Cardiac fibroblast (primary cell): ENCODE results near the gene PSMC3IP.

ENCODE experiments used
- DNase-seq, 2 donors: peaks; one replicate each; pipeline versions ENCODE4 v3.0.0 to v3.0.0-alpha.2; 2010; ENCODE audit warnings: low read depth in 2 of 2
- H3K4me3 ChIP-seq, 2 donors: replicated peaks in 1 of 2; 1 replicate in 1 of 2; 2 replicates in 1 of 2; pipeline ENCODE4 v1.5.1; 2011; ENCODE audit warnings: low read depth in 2 of 2, low read length in 2 of 2, mild to moderate bottlenecking in 2 of 2, moderate library complexity in 1 of 2
- TF ChIP-seq, protein P1 (sequence below): IDR thresholded peaks from one replicate; pipeline ENCODE4 v1.5.1; 2011; ENCODE audit warnings: low read depth, mild to moderate bottlenecking, low read length, inconsistent platforms

Gene PSMC3IP

DNA sequence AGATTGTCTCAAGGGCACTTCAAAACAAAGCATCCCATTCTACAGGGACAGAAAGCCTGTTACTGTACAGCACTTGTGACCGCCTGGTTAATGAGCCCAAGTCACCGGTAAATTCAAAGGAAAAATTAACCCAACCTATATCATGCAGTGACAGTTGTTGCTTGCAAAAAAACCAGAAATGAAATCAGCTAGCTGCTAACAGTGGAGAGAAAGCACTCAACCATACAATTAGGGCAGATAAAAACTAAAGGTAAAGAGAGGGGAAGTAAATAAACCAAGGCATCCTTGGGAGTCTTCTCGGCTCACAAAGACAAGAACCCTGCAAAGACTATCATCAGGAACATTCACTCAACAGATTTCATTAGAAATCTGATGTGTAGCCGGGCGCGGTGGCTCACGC is 25.8 kb upstream of the PSMC3IP start:
- TF ChIP-seq, protein P1, sequence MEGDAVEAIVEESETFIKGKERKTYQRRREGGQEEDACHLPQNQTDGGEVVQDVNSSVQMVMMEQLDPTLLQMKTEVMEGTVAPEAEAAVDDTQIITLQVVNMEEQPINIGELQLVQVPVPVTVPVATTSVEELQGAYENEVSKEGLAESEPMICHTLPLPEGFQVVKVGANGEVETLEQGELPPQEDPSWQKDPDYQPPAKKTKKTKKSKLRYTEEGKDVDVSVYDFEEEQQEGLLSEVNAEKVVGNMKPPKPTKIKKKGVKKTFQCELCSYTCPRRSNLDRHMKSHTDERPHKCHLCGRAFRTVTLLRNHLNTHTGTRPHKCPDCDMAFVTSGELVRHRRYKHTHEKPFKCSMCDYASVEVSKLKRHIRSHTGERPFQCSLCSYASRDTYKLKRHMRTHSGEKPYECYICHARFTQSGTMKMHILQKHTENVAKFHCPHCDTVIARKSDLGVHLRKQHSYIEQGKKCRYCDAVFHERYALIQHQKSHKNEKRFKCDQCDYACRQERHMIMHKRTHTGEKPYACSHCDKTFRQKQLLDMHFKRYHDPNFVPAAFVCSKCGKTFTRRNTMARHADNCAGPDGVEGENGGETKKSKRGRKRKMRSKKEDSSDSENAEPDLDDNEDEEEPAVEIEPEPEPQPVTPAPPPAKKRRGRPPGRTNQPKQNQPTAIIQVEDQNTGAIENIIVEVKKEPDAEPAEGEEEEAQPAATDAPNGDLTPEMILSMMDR, result no peak
- DNase-seq, result no peak

DNA sequence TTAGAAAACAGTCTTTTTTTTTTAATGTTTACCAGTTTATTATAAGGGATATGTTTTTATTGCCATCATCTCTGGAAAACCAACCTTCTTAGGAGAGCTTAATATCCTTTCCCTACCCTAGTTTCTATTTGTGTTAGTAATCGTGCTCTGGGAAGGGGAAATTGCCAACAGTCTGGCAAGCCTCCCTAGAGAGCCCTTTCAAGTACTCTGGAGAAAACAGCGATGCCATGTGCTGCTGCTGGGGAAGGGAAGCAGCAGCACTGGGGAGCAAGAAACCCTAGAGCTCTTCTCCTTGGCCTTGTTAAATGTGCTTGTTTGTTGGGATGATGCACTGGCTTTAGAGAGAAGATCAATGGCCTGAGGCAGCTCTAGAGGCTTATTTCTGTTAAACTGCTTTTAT is 21.4 kb upstream of the PSMC3IP start:
- TF ChIP-seq, protein P1, result no peak
- DNase-seq, result peak; percentile 25 to 35

More for the DNA sequence above, 25.8 kb upstream of the PSMC3IP start:
- no peak overlapping the region for H3K4me3 ChIP-seq

DNA sequence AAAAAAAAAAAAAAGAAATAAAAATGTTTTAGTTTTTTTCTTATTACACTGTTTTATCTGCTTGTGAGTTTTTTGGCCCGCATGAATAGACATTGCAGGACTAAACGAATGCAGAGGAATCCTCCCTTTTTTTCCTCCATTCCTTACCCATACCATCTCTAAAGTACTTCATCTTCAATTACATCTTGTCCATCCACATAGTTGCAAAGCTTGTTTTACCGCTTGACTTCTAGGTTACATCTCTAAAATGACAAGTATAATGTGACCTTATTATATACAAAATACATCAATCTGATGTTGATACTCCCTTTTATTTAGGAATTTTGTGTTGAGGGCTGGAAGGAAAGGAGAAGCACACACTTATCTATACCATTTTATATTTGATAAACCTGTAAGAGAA is 18.9 kb upstream of the PSMC3IP start:
- DNase-seq, result no peak
- TF ChIP-seq, protein P1, result no peak

More for the DNA sequence above, 21.4 kb upstream of the PSMC3IP start:
- no peak overlapping the region for H3K4me3 ChIP-seq

DNA sequence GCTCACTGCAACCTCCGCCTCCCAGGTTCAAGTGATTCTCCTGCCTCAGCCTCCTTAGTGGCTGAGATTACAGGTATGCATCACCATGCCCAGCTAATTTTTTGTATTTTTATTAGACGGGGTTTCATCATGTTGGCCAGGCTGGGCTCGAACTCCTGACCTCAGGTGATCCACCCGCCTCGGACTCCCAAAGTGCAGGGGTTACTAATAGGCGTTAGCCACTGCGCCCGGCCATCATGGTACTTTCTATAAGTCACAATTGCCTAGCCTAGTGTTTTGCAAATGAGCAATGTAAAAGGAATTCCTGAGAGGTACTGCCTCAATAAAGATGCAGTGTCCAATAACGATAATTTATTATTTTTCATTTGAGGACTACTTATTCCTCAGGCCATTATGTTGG is 13.9 kb upstream of the PSMC3IP start:
- TF ChIP-seq, protein P1, result no peak
- DNase-seq, result no peak
- no peak overlapping the region for H3K4me3 ChIP-seq

More for the DNA sequence above, 18.9 kb upstream of the PSMC3IP start:
- no peak overlapping the region for H3K4me3 ChIP-seq

DNA sequence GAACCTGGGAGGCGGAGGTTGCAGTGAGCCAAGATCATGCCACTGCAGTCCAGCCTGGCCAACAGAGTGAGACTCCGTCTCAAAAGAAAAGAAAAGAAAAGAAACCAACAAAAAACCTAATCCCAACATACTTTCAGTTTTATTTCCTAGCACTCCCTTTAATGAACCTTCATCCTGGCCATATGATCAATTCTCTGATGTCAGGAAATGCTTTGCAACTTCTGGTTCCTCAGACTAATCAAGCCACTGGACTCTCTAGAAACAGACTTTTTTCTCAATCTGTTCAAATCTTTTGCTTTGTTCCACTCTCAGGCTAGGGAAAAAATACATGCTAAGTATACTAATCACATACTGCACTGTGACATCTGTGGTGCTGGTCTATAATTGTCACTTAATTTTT is 13.4 kb upstream of the PSMC3IP start:
- H3K4me3 ChIP-seq, result no peak overlapping the region
- TF ChIP-seq, protein P1, result no peak
- DNase-seq, result no peak

DNA sequence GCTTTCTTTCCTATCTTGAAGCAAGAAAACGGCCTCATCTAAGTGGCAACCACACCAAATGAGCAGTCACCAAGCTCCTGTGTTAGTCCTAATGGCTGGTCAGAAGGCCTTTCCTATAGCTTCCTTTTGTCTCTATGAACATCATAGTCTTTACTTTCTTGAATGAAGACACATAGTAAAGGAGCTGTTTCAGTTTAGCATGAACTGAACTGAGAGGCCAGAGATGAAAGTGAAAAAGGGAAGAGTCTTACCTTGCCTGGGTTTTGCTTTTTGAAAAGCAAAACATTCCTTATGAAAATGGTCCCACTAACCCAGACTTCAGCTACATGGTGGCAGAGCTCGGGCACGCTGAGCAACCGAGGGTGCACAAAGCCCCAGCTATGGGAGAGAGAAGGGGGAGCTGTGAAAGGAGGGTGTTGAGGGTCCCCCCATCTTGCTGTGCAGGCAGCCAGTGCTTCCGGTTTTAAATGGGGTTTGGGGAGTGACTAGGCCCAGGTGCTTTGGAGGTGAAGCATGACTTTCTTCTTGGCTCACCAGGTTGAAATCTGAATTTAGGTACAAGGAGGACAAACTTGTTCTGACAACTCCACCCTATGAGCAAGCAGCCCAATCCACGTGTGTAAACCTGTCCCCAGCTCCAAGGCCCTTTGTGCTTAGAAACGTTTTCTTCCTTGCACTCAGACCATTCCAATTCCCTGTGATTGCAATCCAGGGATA is 9.1 kb upstream of the PSMC3IP start:
- H3K4me3 ChIP-seq, result no peak overlapping the region
- DNase-seq, result no peak
- TF ChIP-seq, protein P1, result no peak

DNA sequence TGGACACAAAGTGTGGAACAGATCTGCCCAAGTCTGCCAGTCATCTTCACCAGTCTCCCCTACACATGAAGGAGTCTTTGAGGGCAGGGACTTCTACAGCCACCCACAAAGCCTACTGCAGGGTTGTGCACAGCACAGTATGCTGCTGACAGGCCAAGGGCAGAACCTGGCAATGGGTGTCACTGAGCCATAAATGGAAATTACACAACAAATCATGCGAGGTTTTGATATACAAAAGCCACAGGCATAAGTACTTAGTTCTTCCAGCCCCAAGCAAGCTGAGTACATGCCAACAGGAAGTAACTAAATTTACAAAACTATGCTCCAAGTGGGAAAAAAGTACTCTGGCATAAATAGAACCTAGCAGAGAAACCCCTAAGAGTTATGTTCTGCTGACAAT is 7.8 kb upstream of the PSMC3IP start:
- TF ChIP-seq, protein P1, result no peak
- no peak overlapping the region for H3K4me3 ChIP-seq
- DNase-seq, result peak in 1 of 2 donors; percentile 72
